ENCODE results near the gene GABPB1.
A peak's percentile ranks its signal among the peaks of the same experiment; 100 is the strongest.
"Not testable (repeated sequence)": the region's sequence is repeated elsewhere in the genome, so short reads cannot be mapped to it uniquely, and the experiment has no call there.

GABPB1 gene

GRCh38 chr15:50354838-50355618, at the start of gene GABPB1:
TSS of gene GABPB1 (minus strand) at chr15:50355198. CDS start at chr15:50309798, 45,400 bp downstream.
- Histone ChIP-seq H3K27me3 (ENCODE audit: control insufficient read depth, insufficient read depth, low read length) (no peaks in the 10 kb centered on the region), H3K27ac (ENCODE audit: low read depth, low read length) (peak within 1 kb of the TSS; percentile 96), H3K36me3 (ENCODE audit: control insufficient read depth, insufficient read depth, low read length) (no peaks in the 10 kb centered on the region), H3K9ac (ENCODE audit: low read length) (peak within 1 kb of the TSS; percentile 97), H3K4me3 (ENCODE audit: low read length) (peak within 1 kb of the TSS; percentile 92), H3K4me1 (ENCODE audit: control insufficient read depth, insufficient read depth, low read length) (peaks cover 28% of the 10 kb centered on the region)

GRCh38 chr15:50391561-50391960, 36.6 kb upstream of the GABPB1 start:
- H3K4me1 ChIP-seq (ENCODE audit: control insufficient read depth, insufficient read depth, low read length) = not testable (repeated sequence)

GRCh38 chr15:50390554-50391264, 35.7 kb upstream of the GABPB1 start:
- H3K27me3 ChIP-seq (ENCODE audit: control insufficient read depth, insufficient read depth, low read length) = no peaks in the 10 kb centered on the region
- no peaks in the 10 kb centered on the region for H3K4me1 ChIP-seq (ENCODE audit: control insufficient read depth, insufficient read depth, low read length)
- no peak overlapping the region for H3K4me3 ChIP-seq (ENCODE audit: low read length)
- H3K9ac ChIP-seq (ENCODE audit: low read length) = no peak overlapping the region
- H3K27ac ChIP-seq (ENCODE audit: low read depth, low read length) = no peak overlapping the region
- no peaks in the 10 kb centered on the region for H3K36me3 ChIP-seq (ENCODE audit: control insufficient read depth, insufficient read depth, low read length)

More at GRCh38 chr15:50391561-50391960, 36.6 kb upstream of the GABPB1 start:
- H3K27ac ChIP-seq (ENCODE audit: low read depth, low read length); H3K9ac ChIP-seq (ENCODE audit: low read length); H3K4me3 ChIP-seq (ENCODE audit: low read length); H3K36me3 ChIP-seq (ENCODE audit: control insufficient read depth, insufficient read depth, low read length); H3K27me3 ChIP-seq (ENCODE audit: control insufficient read depth, insufficient read depth, low read length): not testable (repeated sequence)

GRCh38 chr15:50382408-50382807, 27.4 kb upstream of the GABPB1 start:
- H3K4me1 ChIP-seq (ENCODE audit: control insufficient read depth, insufficient read depth, low read length); H3K27me3 ChIP-seq (ENCODE audit: control insufficient read depth, insufficient read depth, low read length); H3K36me3 ChIP-seq (ENCODE audit: control insufficient read depth, insufficient read depth, low read length); H3K27ac ChIP-seq (ENCODE audit: low read depth, low read length); H3K9ac ChIP-seq (ENCODE audit: low read length); H3K4me3 ChIP-seq (ENCODE audit: low read length): not testable (repeated sequence)

- Histone ChIP-seq H3K36me3 (ENCODE audit: control insufficient read depth, insufficient read depth, low read length) (no peaks in the 10 kb centered on the region), H3K4me1 (ENCODE audit: control insufficient read depth, insufficient read depth, low read length) (no peaks in the 10 kb centered on the region), H3K27ac (ENCODE audit: low read depth, low read length) (no peak overlapping the region), H3K9ac (ENCODE audit: low read length) (no peak overlapping the region), H3K27me3 (ENCODE audit: control insufficient read depth, insufficient read depth, low read length) (no peaks in the 10 kb centered on the region), H3K4me3 (ENCODE audit: low read length) (no peak overlapping the region)
Observed at GRCh38 chr15:50381438-50381837, 26.4 kb upstream of the GABPB1 start.

- H3K27ac ChIP-seq (ENCODE audit: low read depth, low read length) = no peak overlapping the region
- H3K36me3 ChIP-seq (ENCODE audit: control insufficient read depth, insufficient read depth, low read length) = no peaks in the 10 kb centered on the region
- H3K4me3 ChIP-seq (ENCODE audit: low read length) = no peak overlapping the region
- no peak overlapping the region for H3K9ac ChIP-seq (ENCODE audit: low read length)
- no peaks in the 10 kb centered on the region for H3K27me3 ChIP-seq (ENCODE audit: control insufficient read depth, insufficient read depth, low read length)
- no peaks in the 10 kb centered on the region for H3K4me1 ChIP-seq (ENCODE audit: control insufficient read depth, insufficient read depth, low read length)
Observed at GRCh38 chr15:50380089-50380488, 25.1 kb upstream of the GABPB1 start.

- H3K4me3 ChIP-seq (ENCODE audit: low read length); H3K4me1 ChIP-seq (ENCODE audit: control insufficient read depth, insufficient read depth, low read length); H3K27ac ChIP-seq (ENCODE audit: low read depth, low read length); H3K27me3 ChIP-seq (ENCODE audit: control insufficient read depth, insufficient read depth, low read length); H3K36me3 ChIP-seq (ENCODE audit: control insufficient read depth, insufficient read depth, low read length); H3K9ac ChIP-seq (ENCODE audit: low read length): not testable (repeated sequence)
Observed at GRCh38 chr15:50379413-50379812, 24.4 kb upstream of the GABPB1 start.

GRCh38 chr15:50378776-50379175, 23.8 kb upstream of the GABPB1 start:
- Histone ChIP-seq H3K4me1 (ENCODE audit: control insufficient read depth, insufficient read depth, low read length) (no peaks in the 10 kb centered on the region), H3K4me3 (ENCODE audit: low read length) (no peak overlapping the region), H3K9ac (ENCODE audit: low read length) (no peak overlapping the region), H3K27me3 (ENCODE audit: control insufficient read depth, insufficient read depth, low read length) (no peaks in the 10 kb centered on the region), H3K36me3 (ENCODE audit: control insufficient read depth, insufficient read depth, low read length) (no peaks in the 10 kb centered on the region), H3K27ac (ENCODE audit: low read depth, low read length) (no peak overlapping the region)

GRCh38 chr15:50377867-50378751, 23.1 kb upstream of the GABPB1 start:
- no peak overlapping the region for H3K4me3 ChIP-seq (ENCODE audit: low read length)
- H3K9ac ChIP-seq (ENCODE audit: low read length) = no peak overlapping the region
- H3K4me1 ChIP-seq (ENCODE audit: control insufficient read depth, insufficient read depth, low read length) = no peaks in the 10 kb centered on the region
- no peaks in the 10 kb centered on the region for H3K36me3 ChIP-seq (ENCODE audit: control insufficient read depth, insufficient read depth, low read length)
- no peaks in the 10 kb centered on the region for H3K27me3 ChIP-seq (ENCODE audit: control insufficient read depth, insufficient read depth, low read length)
- H3K27ac ChIP-seq (ENCODE audit: low read depth, low read length) = no peak overlapping the region

- H3K27me3 ChIP-seq (ENCODE audit: control insufficient read depth, insufficient read depth, low read length); H3K27ac ChIP-seq (ENCODE audit: low read depth, low read length); H3K9ac ChIP-seq (ENCODE audit: low read length); H3K4me1 ChIP-seq (ENCODE audit: control insufficient read depth, insufficient read depth, low read length); H3K4me3 ChIP-seq (ENCODE audit: low read length); H3K36me3 ChIP-seq (ENCODE audit: control insufficient read depth, insufficient read depth, low read length): not testable (repeated sequence)
Observed at GRCh38 chr15:50369564-50369963, 14.6 kb upstream of the GABPB1 start.

- Histone ChIP-seq H3K4me1 (ENCODE audit: control insufficient read depth, insufficient read depth, low read length) (no peaks in the 10 kb centered on the region), H3K9ac (ENCODE audit: low read length) (no peak overlapping the region), H3K4me3 (ENCODE audit: low read length) (no peak overlapping the region), H3K27ac (ENCODE audit: low read depth, low read length) (no peak overlapping the region), H3K36me3 (ENCODE audit: control insufficient read depth, insufficient read depth, low read length) (no peaks in the 10 kb centered on the region), H3K27me3 (ENCODE audit: control insufficient read depth, insufficient read depth, low read length) (no peaks in the 10 kb centered on the region)
Observed at GRCh38 chr15:50365971-50366370, 11.0 kb upstream of the GABPB1 start.

- no peak overlapping the region for H3K27ac ChIP-seq (ENCODE audit: low read depth, low read length)
- no peak overlapping the region for H3K4me3 ChIP-seq (ENCODE audit: low read length)
- no peaks in the 10 kb centered on the region for H3K4me1 ChIP-seq (ENCODE audit: control insufficient read depth, insufficient read depth, low read length)
- no peaks in the 10 kb centered on the region for H3K36me3 ChIP-seq (ENCODE audit: control insufficient read depth, insufficient read depth, low read length)
- no peaks in the 10 kb centered on the region for H3K27me3 ChIP-seq (ENCODE audit: control insufficient read depth, insufficient read depth, low read length)
- no peak overlapping the region for H3K9ac ChIP-seq (ENCODE audit: low read length)
Observed at GRCh38 chr15:50365570-50365969, 10.6 kb upstream of the GABPB1 start.
